HCT116 (cell line): ENCODE data around the gene SERINC3. TPM values are rescaled to one million over a fixed set of nuclear protein-coding genes. Genes with fewer than 3 reads are reported as not detected.

Experiments used
- ATAC-seq: fragments of 200-7000 bp; cut with Tn5 transposase; 2 replicates; pipeline ENCODE4 v1.9.1; 2020; ENCODE audit warnings: mild to moderate bottlenecking, moderate library complexity
- BruUV-seq: library from RNA; stranded (reverse); fragments of 400-500 nt; replicated peaks from 2 replicates; lab custom pipeline; 2021; lab: Mats Ljungman, UMichigan
- CTCF ChIA-PET: fragments of 300-600 bp; sonication (Branson Sonifier 250); formaldehyde crosslinking; loops from one replicate; lab custom pipeline; 2021; ENCODE audit warnings: antibody characterized with exemption; lab: Charles Lee
- POLR2A ChIA-PET: fragments of 300-600, 350-600 bp; sonication (Branson Sonifier 250); formaldehyde crosslinking; loops from one replicate; lab custom pipeline; 2021; ENCODE audit warnings: antibody characterized with exemption; lab: Charles Lee
- RAD21 ChIA-PET, 2 experiments: fragments of 300-600 bp; sonication (Branson Sonifier 250); formaldehyde crosslinking; loops; one replicate each; lab custom pipeline; 2023; ENCODE audit warnings: low total read pairs in 2 of 2; ENCODE audit not compliant: uncharacterized antibody in 2 of 2, unreplicated experiment in 2 of 2, low non-redundant PET in 1 of 2; lab: Charles Lee
- DNase-seq: peaks from one replicate; pipeline ENCODE4 v3.0.0-alpha.2; 2010; ENCODE audit warnings: low read depth, low spot score
- H2AFZ ChIP-seq: fragments of 200-600 bp; shearing (Covaris generic), sonication (generic); 2 replicates; pipeline ENCODE4 v1.6.1; 2017; ENCODE audit warnings: low read depth, mixed run types, mixed read lengths, antibody characterized with exemption, low read length; ENCODE audit not compliant: poor library complexity, severe bottlenecking
- H3K27ac ChIP-seq: 2 replicates; pipeline ENCODE4 v1.5.1; 2012; ENCODE audit warnings: low read depth, low read length
- H3K27me3 ChIP-seq: fragments of 200-600 bp; sonication (generic); 2 replicates; pipeline ENCODE4 v1.6.1; 2016; ENCODE audit warnings: mixed run types, low read length, mixed read lengths; ENCODE audit not compliant: insufficient read depth
- H3K36me3 ChIP-seq, 2 experiments: fragments of 200-500 bp in 1 of 2; fragments of 200-600 bp in 1 of 2; sonication (Bioruptor generic) in 1 of 2; sonication (generic) in 1 of 2; 2 replicates each; pipeline versions ENCODE4 v1.5.1 to v1.6.1; 2014 to 2016; ENCODE audit warnings: low read length in 2 of 2, inconsistent platforms in 1 of 2, mixed read lengths in 1 of 2, mixed run types in 1 of 2; ENCODE audit not compliant: insufficient read depth in 2 of 2, control insufficient read depth in 1 of 2
- H3K4me1 ChIP-seq, 2 experiments: fragments of 200-600 bp in 1 of 2; sonication (generic) in 1 of 2; 2 replicates each; pipeline versions ENCODE4 v1.5.1 to v1.6.1; 2012 to 2017; ENCODE audit warnings: low read length in 2 of 2, inconsistent platforms in 1 of 2, mild to moderate bottlenecking in 1 of 2, mixed read lengths in 1 of 2, mixed run types in 1 of 2, moderate library complexity in 1 of 2; ENCODE audit not compliant: insufficient read depth in 2 of 2, control insufficient read depth in 1 of 2
- H3K4me2 ChIP-seq: fragments of 200-600 bp; sonication (generic); 2 replicates; pipeline ENCODE4 v1.6.1; 2017; ENCODE audit warnings: mixed run types, low read length, mixed read lengths
- H3K4me3 ChIP-seq, 2 experiments: fragments of 200-600 bp in 1 of 2; sonication (generic) in 1 of 2; replicated peaks in 1 of 2; 2 replicates each; pipeline ENCODE4 v1.5.1; 2011 to 2016; ENCODE audit warnings: low read length in 2 of 2, control low read depth in 1 of 2, low read depth in 1 of 2, mild to moderate bottlenecking in 1 of 2, mixed read lengths in 1 of 2, mixed run types in 1 of 2
- H3K79me2 ChIP-seq: fragments of 200-600 bp; sonication (generic); 2 replicates; pipeline ENCODE4 v1.6.1; 2017; ENCODE audit warnings: mild to moderate bottlenecking, mixed run types, low read length, moderate library complexity, mixed read lengths; ENCODE audit not compliant: insufficient read depth
- H3K9ac ChIP-seq: fragments of 200-600 bp; sonication (generic); 2 replicates; pipeline ENCODE4 v1.6.1; 2016; ENCODE audit warnings: low read length, mixed read lengths
- H3K9me2 ChIP-seq: fragments of 200-600 bp; sonication (generic), shearing (Covaris generic); 2 replicates; pipeline ENCODE4 v1.6.1; 2017; ENCODE audit warnings: mixed run types, mild to moderate bottlenecking, moderate library complexity; ENCODE audit not compliant: insufficient read depth
- H3K9me3 ChIP-seq, 2 experiments: fragments of 200-500 bp in 1 of 2; fragments of 200-600 bp in 1 of 2; sonication (Bioruptor generic) in 1 of 2; sonication (generic) in 1 of 2; 2 replicates each; pipeline ENCODE4 v1.6.1; 2014 to 2017; ENCODE audit warnings: low read length in 2 of 2, mixed read lengths in 2 of 2, inconsistent platforms in 1 of 2, low read depth in 1 of 2, mild to moderate bottlenecking in 1 of 2, mixed run types in 1 of 2, moderate library complexity in 1 of 2; ENCODE audit not compliant: control insufficient read depth in 1 of 2, insufficient read depth in 1 of 2
- H4K20me1 ChIP-seq: fragments of 200-600 bp; sonication (generic), shearing (Covaris generic); 2 replicates; pipeline ENCODE4 v1.6.1; 2017; ENCODE audit warnings: mixed run types, mild to moderate bottlenecking, moderate library complexity; ENCODE audit not compliant: insufficient read depth
- CBX3 ChIP-seq: IDR thresholded peaks from 2 replicates; pipeline ENCODE4 v1.6.1; 2012; ENCODE audit warnings: low read depth
- CEBPB ChIP-seq: IDR thresholded peaks from 2 replicates; pipeline ENCODE4 v1.6.1; 2012; ENCODE audit warnings: low read depth
- EGR1 ChIP-seq: IDR thresholded peaks from 2 replicates; pipeline ENCODE4 v1.6.1; 2012; ENCODE audit warnings: low read depth
- ELF1 ChIP-seq: IDR thresholded peaks from 2 replicates; pipeline ENCODE4 v1.6.1; 2012; ENCODE audit warnings: low read depth, borderline replicate concordance
- FOSL1 ChIP-seq: IDR thresholded peaks from 2 replicates; pipeline ENCODE4 v1.6.1; 2012; ENCODE audit warnings: low read depth
- JUND ChIP-seq: IDR thresholded peaks from 2 replicates; pipeline ENCODE4 v1.6.1; 2012
- POLR2AphosphoS5 ChIP-seq: IDR thresholded peaks from 2 replicates; pipeline ENCODE4 v1.6.1; 2011; ENCODE audit warnings: mild to moderate bottlenecking, low read depth, low read length, moderate library complexity
- RAD21 ChIP-seq: IDR thresholded peaks from 2 replicates; pipeline ENCODE4 v1.6.1; 2012; ENCODE audit warnings: low read depth, mild to moderate bottlenecking
- SP1 ChIP-seq: IDR thresholded peaks from 2 replicates; pipeline ENCODE4 v1.6.1; 2012; ENCODE audit warnings: low read depth
- SRF ChIP-seq: IDR thresholded peaks from 2 replicates; pipeline ENCODE4 v1.6.1; 2012; ENCODE audit warnings: low read depth
- intact Hi-C: fragments of 100-400 bp; cut with micrococcal nuclease; formaldehyde crosslinking; loops from 2 replicates; pipeline ENCODE4 v1.10.0; 2022
- total RNA-seq: library from RNA; stranded (reverse); gene quantifications from one replicate; pipeline ENCODE4 v1.2.1, GENCODE V29; 2021; ENCODE audit not compliant: unreplicated experiment
- TF ChIP-seq, protein P1 (sequence below): IDR thresholded peaks from 2 replicates; pipeline ENCODE4 v1.6.1; 2012
- TF ChIP-seq, protein P2 (sequence below): IDR thresholded peaks from 2 replicates; pipeline ENCODE4 v1.6.1; 2012
- TF ChIP-seq, protein P3 (sequence below): IDR thresholded peaks from 2 replicates; pipeline ENCODE4 v1.6.1; 2012; ENCODE audit warnings: low read depth
- TF ChIP-seq, protein P4 (sequence below): IDR thresholded peaks from 2 replicates; pipeline ENCODE4 v1.6.1; 2011; ENCODE audit warnings: mild to moderate bottlenecking, low read length, moderate library complexity; ENCODE audit not compliant: insufficient replicate concordance; ENCODE audit errors: extremely low read depth

The SERINC3 gene
- total RNA-seq, 1 experiment from 2014 or later: 56.8 TPM

DNA sequence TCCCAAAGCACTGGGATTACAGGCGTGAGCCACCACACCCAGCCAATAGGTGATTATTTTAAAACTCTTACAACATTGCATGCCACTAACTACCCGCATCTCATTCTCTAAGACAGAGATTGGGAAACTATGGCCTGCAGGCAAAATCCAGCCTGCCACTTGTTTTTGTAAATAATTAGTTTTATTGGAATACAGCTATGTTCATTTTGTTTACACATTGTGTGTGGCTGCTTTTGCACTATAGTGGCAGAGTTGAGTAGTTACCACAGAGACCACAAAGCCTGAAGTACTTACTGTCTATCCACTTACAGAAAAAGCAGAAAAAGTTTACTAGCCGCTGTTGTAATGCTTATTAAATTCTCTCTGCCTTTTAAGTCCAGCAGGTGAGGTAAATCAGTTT is 44.1 kb upstream of the SERINC3 start:
- Histone ChIP-seq H3K4me2 (no peak overlapping the region), H3K9me2 (no peaks in the 10 kb centered on the region), H4K20me1 (no peaks in the 10 kb centered on the region), H3K79me2 (no peaks in the 10 kb centered on the region), H3K9me3 (no peaks in the 10 kb centered on the region), H3K27me3 (no peaks in the 10 kb centered on the region), H3K9ac (no peak overlapping the region), H3K36me3 (no peaks in the 10 kb centered on the region), H2AFZ (no peak overlapping the region), H3K27ac (no peak overlapping the region), H3K4me1 (no peaks in the 10 kb centered on the region), H3K4me3 (no peak overlapping the region)
- ATAC-seq (no peak), DNase-seq (no peak)
- intact Hi-C loops: no loop called here
- ChIA-PET CTCF (no interaction called here), POLR2A (no interaction called here), RAD21 (no interaction called here)
- TF ChIP-seq FOSL1 (no peak), EGR1 (no peak)
- TF ChIP-seq, protein P1, sequence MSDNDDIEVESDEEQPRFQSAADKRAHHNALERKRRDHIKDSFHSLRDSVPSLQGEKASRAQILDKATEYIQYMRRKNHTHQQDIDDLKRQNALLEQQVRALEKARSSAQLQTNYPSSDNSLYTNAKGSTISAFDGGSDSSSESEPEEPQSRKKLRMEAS: no peak
- no TSS peak for BruUV-seq

DNA sequence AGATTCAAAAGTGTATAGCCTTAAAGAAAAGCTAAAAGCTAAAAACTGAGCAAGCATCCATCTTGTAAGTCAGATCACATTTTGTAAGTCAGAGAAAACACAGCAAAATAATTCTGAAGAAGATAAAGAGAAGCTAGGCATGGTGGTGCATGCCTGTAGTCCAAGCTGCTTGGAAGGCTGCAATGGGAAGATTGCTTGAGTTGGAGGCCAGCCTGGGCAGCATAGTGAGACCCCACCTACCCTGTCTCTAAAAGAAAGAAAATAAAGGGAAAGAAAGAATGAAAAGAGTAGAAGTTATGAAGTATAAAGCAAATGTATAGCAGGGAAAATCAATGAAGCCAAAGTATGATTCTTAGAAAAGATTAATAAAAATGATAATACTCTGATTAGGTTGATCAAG is 40.0 kb upstream of the SERINC3 start:
- POLR2A ChIA-PET: no interaction called here
- CTCF ChIA-PET: no interaction called here
- TF ChIP-seq POLR2AphosphoS5 (no peak), SRF (no peak), RAD21 (no peak), CEBPB (no peak), FOSL1 (no peak), ELF1 (no peak), EGR1 (no peak), JUND (no peak), CBX3 (no peak), SP1 (no peak)
- TF ChIP-seq, protein P2, sequence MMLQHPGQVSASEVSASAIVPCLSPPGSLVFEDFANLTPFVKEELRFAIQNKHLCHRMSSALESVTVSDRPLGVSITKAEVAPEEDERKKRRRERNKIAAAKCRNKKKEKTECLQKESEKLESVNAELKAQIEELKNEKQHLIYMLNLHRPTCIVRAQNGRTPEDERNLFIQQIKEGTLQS: no peak
- TF ChIP-seq, protein P3, sequence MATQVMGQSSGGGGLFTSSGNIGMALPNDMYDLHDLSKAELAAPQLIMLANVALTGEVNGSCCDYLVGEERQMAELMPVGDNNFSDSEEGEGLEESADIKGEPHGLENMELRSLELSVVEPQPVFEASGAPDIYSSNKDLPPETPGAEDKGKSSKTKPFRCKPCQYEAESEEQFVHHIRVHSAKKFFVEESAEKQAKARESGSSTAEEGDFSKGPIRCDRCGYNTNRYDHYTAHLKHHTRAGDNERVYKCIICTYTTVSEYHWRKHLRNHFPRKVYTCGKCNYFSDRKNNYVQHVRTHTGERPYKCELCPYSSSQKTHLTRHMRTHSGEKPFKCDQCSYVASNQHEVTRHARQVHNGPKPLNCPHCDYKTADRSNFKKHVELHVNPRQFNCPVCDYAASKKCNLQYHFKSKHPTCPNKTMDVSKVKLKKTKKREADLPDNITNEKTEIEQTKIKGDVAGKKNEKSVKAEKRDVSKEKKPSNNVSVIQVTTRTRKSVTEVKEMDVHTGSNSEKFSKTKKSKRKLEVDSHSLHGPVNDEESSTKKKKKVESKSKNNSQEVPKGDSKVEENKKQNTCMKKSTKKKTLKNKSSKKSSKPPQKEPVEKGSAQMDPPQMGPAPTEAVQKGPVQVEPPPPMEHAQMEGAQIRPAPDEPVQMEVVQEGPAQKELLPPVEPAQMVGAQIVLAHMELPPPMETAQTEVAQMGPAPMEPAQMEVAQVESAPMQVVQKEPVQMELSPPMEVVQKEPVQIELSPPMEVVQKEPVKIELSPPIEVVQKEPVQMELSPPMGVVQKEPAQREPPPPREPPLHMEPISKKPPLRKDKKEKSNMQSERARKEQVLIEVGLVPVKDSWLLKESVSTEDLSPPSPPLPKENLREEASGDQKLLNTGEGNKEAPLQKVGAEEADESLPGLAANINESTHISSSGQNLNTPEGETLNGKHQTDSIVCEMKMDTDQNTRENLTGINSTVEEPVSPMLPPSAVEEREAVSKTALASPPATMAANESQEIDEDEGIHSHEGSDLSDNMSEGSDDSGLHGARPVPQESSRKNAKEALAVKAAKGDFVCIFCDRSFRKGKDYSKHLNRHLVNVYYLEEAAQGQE: no peak
- TF ChIP-seq, protein P4, sequence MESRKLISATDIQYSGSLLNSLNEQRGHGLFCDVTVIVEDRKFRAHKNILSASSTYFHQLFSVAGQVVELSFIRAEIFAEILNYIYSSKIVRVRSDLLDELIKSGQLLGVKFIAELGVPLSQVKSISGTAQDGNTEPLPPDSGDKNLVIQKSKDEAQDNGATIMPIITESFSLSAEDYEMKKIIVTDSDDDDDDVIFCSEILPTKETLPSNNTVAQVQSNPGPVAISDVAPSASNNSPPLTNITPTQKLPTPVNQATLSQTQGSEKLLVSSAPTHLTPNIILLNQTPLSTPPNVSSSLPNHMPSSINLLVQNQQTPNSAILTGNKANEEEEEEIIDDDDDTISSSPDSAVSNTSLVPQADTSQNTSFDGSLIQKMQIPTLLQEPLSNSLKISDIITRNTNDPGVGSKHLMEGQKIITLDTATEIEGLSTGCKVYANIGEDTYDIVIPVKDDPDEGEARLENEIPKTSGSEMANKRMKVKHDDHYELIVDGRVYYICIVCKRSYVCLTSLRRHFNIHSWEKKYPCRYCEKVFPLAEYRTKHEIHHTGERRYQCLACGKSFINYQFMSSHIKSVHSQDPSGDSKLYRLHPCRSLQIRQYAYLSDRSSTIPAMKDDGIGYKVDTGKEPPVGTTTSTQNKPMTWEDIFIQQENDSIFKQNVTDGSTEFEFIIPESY: no peak
- H3K79me2 ChIP-seq: no peaks in the 10 kb centered on the region
- no TSS peak for BruUV-seq
- H3K9me3 ChIP-seq: no peaks in the 10 kb centered on the region
- H2AFZ ChIP-seq: no peak overlapping the region
- H3K36me3 ChIP-seq: no peaks in the 10 kb centered on the region
- no peak for ATAC-seq
- no peaks in the 10 kb centered on the region for H3K9me2 ChIP-seq
- H3K9ac ChIP-seq: no peak overlapping the region
- H4K20me1 ChIP-seq: no peaks in the 10 kb centered on the region
- no peak overlapping the region for H3K4me3 ChIP-seq
- no peak overlapping the region for H3K27ac ChIP-seq
- RAD21 ChIA-PET: no interaction called here
- DNase-seq: no peak
- no peaks in the 10 kb centered on the region for H3K27me3 ChIP-seq
- intact Hi-C loops: no loop called here
- no peak overlapping the region for H3K4me2 ChIP-seq
- H3K4me1 ChIP-seq: no peaks in the 10 kb centered on the region
